SU-DHL-6 (cell line): ENCODE results near the gene ATP1A4.

Experiments used
- EZH2phosphoT487 ChIP-seq: fragments of 200-600 bp; sonication (generic), shearing (Covaris generic); conservative IDR thresholded peaks from 2 replicates; pipeline ENCODE4 v1.6.1; 2018; ENCODE audit warnings: mild to moderate bottlenecking, antibody characterized with exemption, low read length, moderate library complexity, mixed read lengths
- TF ChIP-seq, protein P1 (sequence below): fragments of 200-600 bp; sonication (generic); IDR thresholded peaks from one replicate; pipeline ENCODE4 v1.5.1; 2017; ENCODE audit warnings: antibody characterized with exemption, mild to moderate bottlenecking, low read length, moderate library complexity; ENCODE audit not compliant: insufficient read depth, poor library complexity, severe bottlenecking

DNA sequence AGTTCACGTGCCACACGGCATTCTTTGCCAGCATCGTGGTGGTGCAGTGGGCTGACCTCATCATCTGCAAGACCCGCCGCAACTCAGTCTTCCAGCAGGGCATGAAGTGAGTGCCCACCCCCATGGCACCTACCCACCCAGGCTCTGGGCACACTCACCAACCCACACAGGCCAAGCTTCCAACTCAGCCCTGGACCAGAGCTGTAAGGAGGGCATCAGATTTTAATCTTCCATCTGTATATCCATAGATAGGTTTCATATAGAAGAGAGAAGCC lies 14.5 kb upstream of the ATP1A4 start:
- TF ChIP-seq, protein P1, sequence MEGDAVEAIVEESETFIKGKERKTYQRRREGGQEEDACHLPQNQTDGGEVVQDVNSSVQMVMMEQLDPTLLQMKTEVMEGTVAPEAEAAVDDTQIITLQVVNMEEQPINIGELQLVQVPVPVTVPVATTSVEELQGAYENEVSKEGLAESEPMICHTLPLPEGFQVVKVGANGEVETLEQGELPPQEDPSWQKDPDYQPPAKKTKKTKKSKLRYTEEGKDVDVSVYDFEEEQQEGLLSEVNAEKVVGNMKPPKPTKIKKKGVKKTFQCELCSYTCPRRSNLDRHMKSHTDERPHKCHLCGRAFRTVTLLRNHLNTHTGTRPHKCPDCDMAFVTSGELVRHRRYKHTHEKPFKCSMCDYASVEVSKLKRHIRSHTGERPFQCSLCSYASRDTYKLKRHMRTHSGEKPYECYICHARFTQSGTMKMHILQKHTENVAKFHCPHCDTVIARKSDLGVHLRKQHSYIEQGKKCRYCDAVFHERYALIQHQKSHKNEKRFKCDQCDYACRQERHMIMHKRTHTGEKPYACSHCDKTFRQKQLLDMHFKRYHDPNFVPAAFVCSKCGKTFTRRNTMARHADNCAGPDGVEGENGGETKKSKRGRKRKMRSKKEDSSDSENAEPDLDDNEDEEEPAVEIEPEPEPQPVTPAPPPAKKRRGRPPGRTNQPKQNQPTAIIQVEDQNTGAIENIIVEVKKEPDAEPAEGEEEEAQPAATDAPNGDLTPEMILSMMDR = no peak
- no peak for TF ChIP-seq EZH2phosphoT487
